CD4-positive, CD25-positive, alpha-beta regulatory T cell (primary cell): Measurements from ENCODE around the gene SMURF1. TPM values are rescaled to one million over a fixed set of nuclear protein-coding genes. Genes with fewer than 3 reads are reported as not detected.
A peak's percentile ranks its signal among the peaks of the same experiment; 100 is the strongest.
"Not testable (repeated sequence)": the region's sequence is repeated elsewhere in the genome, so short reads cannot be mapped to it uniquely, and the experiment has no call there.

ENCODE experiments used
- ATAC-seq, 2 donors: fragments of 150-1000 bp; cut with Tn5 transposase; one replicate each; pipeline ENCODE4 v1.10.0; 2021; ENCODE audit warnings: low read depth in 2 of 2, moderate number of reproducible peaks in 2 of 2, moderate library complexity in 1 of 2
- DNase-seq, 3 donors: peaks; one replicate each; pipeline versions ENCODE4 v3.0.0 to v3.0.0-alpha.2; 2012 to 2022; ENCODE audit warnings: mixed read lengths in 1 of 3
- H3K27ac ChIP-seq: one replicate; pipeline ENCODE4 v1.7.0; 2013; ENCODE audit warnings: mild to moderate bottlenecking, low read length; ENCODE audit not compliant: insufficient read depth, poor library complexity, severe bottlenecking
- H3K27me3 ChIP-seq: one replicate; pipeline ENCODE4 v1.7.0; 2013; ENCODE audit warnings: low read length; ENCODE audit not compliant: control insufficient read depth, insufficient read depth
- H3K36me3 ChIP-seq: one replicate; pipeline ENCODE4 v1.7.0; 2013; ENCODE audit warnings: mild to moderate bottlenecking, low read length, moderate library complexity; ENCODE audit not compliant: control insufficient read depth, insufficient read depth
- H3K4me1 ChIP-seq: 2 replicates; pipeline ENCODE4 v1.7.0; 2013; ENCODE audit warnings: mild to moderate bottlenecking, low read length; ENCODE audit not compliant: insufficient read depth, control insufficient read depth, poor library complexity, severe bottlenecking
- H3K4me3 ChIP-seq: one replicate; pipeline ENCODE4 v1.7.0; 2013; ENCODE audit warnings: low read depth, mild to moderate bottlenecking, low read length, moderate library complexity
- H3K9me3 ChIP-seq, 2 experiments: 1 replicate in 1 of 2; 2 replicates in 1 of 2; pipeline ENCODE4 v1.7.0; 2013; ENCODE audit warnings: low read length in 2 of 2, mild to moderate bottlenecking in 1 of 2, moderate library complexity in 1 of 2; ENCODE audit not compliant: control insufficient read depth in 2 of 2
- H3K27ac Mint-ChIP-seq, 3 donors: one replicate each; pipeline ENCODE4 v1.8.0; 2020 to 2022; ENCODE audit warnings: mild to moderate bottlenecking in 3 of 3, mixed read lengths in 3 of 3, moderate library complexity in 2 of 3
- H3K27me3 Mint-ChIP-seq: one replicate; pipeline ENCODE4 v1.8.0; 2022; ENCODE audit warnings: mild to moderate bottlenecking, mixed read lengths
- H3K36me3 Mint-ChIP-seq: one replicate; pipeline ENCODE4 v1.8.0; 2020; ENCODE audit warnings: mixed read lengths
- H3K4me1 Mint-ChIP-seq, 4 donors: one replicate each; pipeline ENCODE4 v1.8.0; 2020 to 2022; ENCODE audit warnings: mixed read lengths in 4 of 4, mild to moderate bottlenecking in 1 of 4
- H3K4me3 Mint-ChIP-seq, 4 donors: one replicate each; pipeline ENCODE4 v1.8.0; 2020 to 2022; ENCODE audit warnings: mild to moderate bottlenecking in 4 of 4, mixed read lengths in 4 of 4, moderate library complexity in 3 of 4
- H3K9me3 Mint-ChIP-seq, 7 donors: one replicate each; pipeline ENCODE4 v1.8.0; 2020 to 2022; ENCODE audit warnings: mixed read lengths in 7 of 7, mild to moderate bottlenecking in 3 of 7, moderate library complexity in 2 of 7
- polyA plus RNA-seq, 4 donors: library from polyadenylated mRNA; unstranded; fragments of 300-500 nt; fragmentation: Illumina TruSeq; gene quantifications; one replicate each; pipeline ENCODE4 v1.2.3, GENCODE V29; 2021
- total RNA-seq: library from RNA; stranded (reverse); gene quantifications from one replicate; pipeline ENCODE4 v1.2.3, GENCODE V29; 2022

SMURF1 gene
- total and polyA plus RNA-seq, 5 donors from 2014 or later: 1.3 to 35.3 (median 1.7) TPM

GRCh38 chr7:99061001-99061776, 82.7 kb downstream of the SMURF1 start:
- peak overlapping the region in 2 of 3 donors; percentile 23 to 50 for H3K27ac Mint-ChIP-seq
- Histone ChIP-seq H3K4me3 (no peak overlapping the region), H3K4me1 (no peaks in the 10 kb centered on the region), H3K36me3 (peaks cover 16% of the 10 kb centered on the region), H3K27me3 (no peaks in the 10 kb centered on the region), H3K9me3 (no peaks in the 10 kb centered on the region), H3K27ac (no peak overlapping the region)
- no peak overlapping the region for H3K4me3 Mint-ChIP-seq
- H3K27me3 Mint-ChIP-seq: no peaks in the 10 kb centered on the region
- DNase-seq (no peak), ATAC-seq (no peak)
- H3K4me1 Mint-ChIP-seq: peaks cover 9 to 28% (median 21%) of the 10 kb centered on the region in 4 donors
- H3K9me3 Mint-ChIP-seq: no peaks in the 10 kb centered on the region
- peaks cover 19% of the 10 kb centered on the region for H3K36me3 Mint-ChIP-seq

DNA sequence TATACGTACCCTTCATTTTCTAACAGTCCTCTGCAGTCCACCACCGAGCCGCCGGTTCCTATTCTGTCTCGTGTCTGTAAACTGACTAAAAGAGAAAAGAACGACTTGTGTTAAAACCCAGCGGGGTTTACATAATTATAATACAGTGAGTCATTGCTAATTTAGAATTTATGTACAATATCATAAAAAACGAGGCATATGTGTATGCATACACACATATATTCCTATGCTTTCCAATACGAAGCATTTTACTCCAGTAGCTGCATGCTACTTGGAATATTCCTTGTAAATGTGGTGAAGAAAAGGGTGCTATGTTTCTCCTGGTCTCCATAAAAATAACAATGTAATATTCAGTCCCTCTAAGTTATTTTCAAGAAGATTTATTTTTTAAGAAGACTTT, 89.1 kb downstream of the SMURF1 start:
- H3K27ac Mint-ChIP-seq: no peak overlapping the region
- peaks cover 39% of the 10 kb centered on the region for H3K36me3 Mint-ChIP-seq
- peaks cover 65% of the 10 kb centered on the region for H3K36me3 ChIP-seq
- H3K4me1 Mint-ChIP-seq: no peaks in the 10 kb centered on the region
- no peaks in the 10 kb centered on the region for H3K27me3 ChIP-seq
- DNase-seq: no peak
- no peaks in the 10 kb centered on the region for H3K9me3 ChIP-seq
- no peak overlapping the region for H3K4me3 Mint-ChIP-seq
- ATAC-seq: no peak
- no peaks in the 10 kb centered on the region for H3K4me1 ChIP-seq
- no peak overlapping the region for H3K27ac ChIP-seq
- H3K27me3 Mint-ChIP-seq: no peaks in the 10 kb centered on the region
- H3K9me3 Mint-ChIP-seq: no peaks in the 10 kb centered on the region
- H3K4me3 ChIP-seq: no peak overlapping the region

DNA sequence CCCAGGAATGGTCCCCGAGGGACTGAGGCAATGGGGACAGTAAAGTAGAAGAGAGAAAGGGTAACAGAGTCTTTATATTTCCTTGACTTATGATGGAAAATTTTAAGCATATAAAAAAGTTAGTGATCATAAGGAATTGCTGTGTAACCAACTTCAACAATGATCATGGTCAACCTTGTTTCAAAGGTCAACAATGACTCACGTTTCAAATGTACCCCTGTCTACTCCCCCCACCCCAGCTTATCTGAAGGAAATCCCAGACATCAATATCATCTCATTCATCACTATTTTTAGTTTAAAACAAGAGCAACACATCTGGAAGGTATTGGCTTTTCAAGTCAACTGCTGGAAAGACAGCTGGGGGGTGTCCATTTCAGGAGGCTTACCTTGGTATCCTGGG, 92.9 kb downstream of the SMURF1 start:
- ATAC-seq (no peak), DNase-seq (no peak)
- H3K4me3 ChIP-seq: no peak overlapping the region
- no peaks in the 10 kb centered on the region for H3K9me3 ChIP-seq
- peaks cover 80% of the 10 kb centered on the region for H3K36me3 ChIP-seq
- no peak overlapping the region for H3K27ac ChIP-seq
- Mint-ChIP-seq H3K9me3 (no peaks in the 10 kb centered on the region), H3K27ac (peak overlapping the region in 1 of 3 donors; percentile 1), H3K4me3 (no peak overlapping the region), H3K4me1 (no peaks in the 10 kb centered on the region), H3K27me3 (no peaks in the 10 kb centered on the region), H3K36me3 (peaks cover 48% of the 10 kb centered on the region)
- no peaks in the 10 kb centered on the region for H3K27me3 ChIP-seq
- no peaks in the 10 kb centered on the region for H3K4me1 ChIP-seq

DNA sequence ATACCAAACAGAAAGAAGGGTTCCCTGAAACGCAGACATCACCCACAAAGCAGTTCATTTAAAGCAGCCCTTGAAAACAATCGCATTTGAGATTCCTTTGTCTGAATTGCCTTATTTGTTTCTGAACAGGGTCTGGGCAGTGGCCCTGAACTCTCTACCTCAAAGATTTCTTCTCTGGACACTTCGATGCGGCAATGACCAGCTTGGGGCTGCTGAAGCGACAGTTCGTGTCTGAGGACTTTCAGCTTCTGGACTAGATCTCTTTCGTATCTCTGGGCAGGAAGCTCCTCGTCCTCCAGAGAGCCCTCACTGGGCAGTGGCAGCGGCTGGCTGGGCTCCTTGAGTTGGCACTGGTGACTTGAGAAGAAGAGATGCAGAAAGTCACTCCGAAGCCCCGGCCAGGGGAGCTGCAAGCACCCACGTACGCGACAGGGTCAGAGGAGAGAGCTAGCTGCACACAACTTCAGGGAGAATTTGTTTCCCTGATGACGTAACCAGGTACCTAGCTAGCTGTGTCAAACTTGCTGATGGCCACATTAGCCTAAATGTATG, 96.3 kb downstream of the SMURF1 start:
- H3K9me3 ChIP-seq: no peaks in the 10 kb centered on the region
- H3K4me3 ChIP-seq: no peak overlapping the region
- no peak for DNase-seq
- H3K27ac ChIP-seq: no peak overlapping the region
- Mint-ChIP-seq H3K27me3 (no peaks in the 10 kb centered on the region), H3K4me1 (peaks cover 0 to 6% (median 0%) of the 10 kb centered on the region in 4 donors), H3K36me3 (peaks cover 63% of the 10 kb centered on the region), H3K4me3 (no peak overlapping the region), H3K27ac (no peak overlapping the region), H3K9me3 (no peaks in the 10 kb centered on the region)
- peaks cover 90% of the 10 kb centered on the region for H3K36me3 ChIP-seq
- H3K4me1 ChIP-seq: no peaks in the 10 kb centered on the region
- H3K27me3 ChIP-seq: no peaks in the 10 kb centered on the region
- no peak for ATAC-seq

DNA sequence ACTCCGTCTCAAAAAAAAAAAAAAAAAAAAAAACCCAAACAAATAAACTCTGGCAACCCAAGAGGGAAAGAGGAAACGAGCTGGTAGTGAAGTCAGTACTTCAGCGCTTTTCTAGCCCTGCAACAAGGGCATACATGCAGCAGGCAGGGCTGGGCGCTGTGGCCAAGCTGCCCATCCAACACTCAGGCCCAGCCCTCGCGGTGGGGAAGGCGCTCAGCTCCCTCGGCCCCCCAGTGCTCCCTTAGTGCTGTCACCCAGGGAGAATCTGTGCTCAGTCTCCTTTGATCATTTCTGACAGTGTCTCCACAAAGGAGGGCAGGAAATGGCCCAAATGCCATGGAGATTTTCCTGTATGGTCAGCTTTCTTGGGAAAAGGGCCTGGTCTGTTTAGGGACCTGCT, 97.2 kb downstream of the SMURF1 start:
- H3K4me3 ChIP-seq: no peak overlapping the region
- H3K4me1 Mint-ChIP-seq: peaks cover 0 to 6% (median 0%) of the 10 kb centered on the region in 4 donors
- no peaks in the 10 kb centered on the region for H3K4me1 ChIP-seq
- ATAC-seq (no peak), DNase-seq (no peak)
- no peak overlapping the region for H3K27ac Mint-ChIP-seq
- H3K9me3 Mint-ChIP-seq: no peaks in the 10 kb centered on the region
- H3K4me3 Mint-ChIP-seq: no peak overlapping the region
- H3K27me3 Mint-ChIP-seq: no peaks in the 10 kb centered on the region
- peaks cover 89% of the 10 kb centered on the region for H3K36me3 ChIP-seq
- no peaks in the 10 kb centered on the region for H3K27me3 ChIP-seq
- no peak overlapping the region for H3K27ac ChIP-seq
- H3K9me3 ChIP-seq: no peaks in the 10 kb centered on the region
- peaks cover 61% of the 10 kb centered on the region for H3K36me3 Mint-ChIP-seq

DNA sequence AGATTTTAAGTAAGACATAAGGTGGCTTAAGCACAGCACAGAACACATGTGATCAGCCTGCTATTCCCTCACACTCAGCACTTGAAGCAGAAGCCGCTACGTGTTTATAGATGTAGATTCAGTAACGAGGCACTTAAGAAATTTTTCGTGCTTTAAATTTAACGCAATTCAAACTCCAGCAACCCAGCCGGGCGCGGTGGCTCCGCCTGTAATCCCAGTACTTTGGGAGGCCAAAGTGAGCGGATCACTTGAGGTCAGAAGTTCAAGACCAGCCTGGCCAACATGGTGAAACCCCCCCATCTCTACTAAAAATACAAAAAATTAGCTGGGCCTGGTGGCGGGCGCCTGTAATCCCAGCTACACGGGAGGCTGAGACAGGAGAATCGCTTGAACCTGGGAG, 97.6 kb downstream of the SMURF1 start:
- H3K9me3 Mint-ChIP-seq, ATAC-seq, H3K4me3 Mint-ChIP-seq, H3K27me3 Mint-ChIP-seq, H3K27me3 ChIP-seq, H3K4me3 ChIP-seq, H3K27ac Mint-ChIP-seq, H3K9me3 ChIP-seq, DNase-seq, H3K4me1 ChIP-seq, H3K4me1 Mint-ChIP-seq, H3K27ac ChIP-seq: not testable (repeated sequence)
- peaks cover 89% of the 10 kb centered on the region for H3K36me3 ChIP-seq
- H3K36me3 Mint-ChIP-seq: peaks cover 57% of the 10 kb centered on the region

DNA sequence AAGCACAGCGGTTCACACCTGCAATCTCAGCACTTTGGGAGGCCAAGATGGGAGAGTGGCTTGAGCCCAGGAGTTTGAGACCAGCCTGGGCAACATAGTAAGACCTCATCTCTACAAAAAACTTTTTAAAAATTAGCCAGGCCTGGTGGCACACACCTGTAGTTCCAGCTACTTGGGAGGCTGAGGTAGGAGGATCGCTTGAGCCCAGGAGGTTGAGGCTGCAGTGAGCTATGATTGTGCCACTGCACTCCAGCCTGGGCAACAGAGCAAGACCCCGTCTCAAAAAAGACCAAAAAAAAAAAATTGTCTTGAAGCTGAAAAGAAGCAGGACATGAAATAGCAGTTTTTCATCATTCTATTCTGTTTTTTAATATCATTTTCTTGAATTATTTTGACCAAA, 99.0 kb downstream of the SMURF1 start:
- H3K36me3 Mint-ChIP-seq: peaks cover 61% of the 10 kb centered on the region
- H3K9me3 Mint-ChIP-seq, H3K4me3 ChIP-seq, H3K4me1 Mint-ChIP-seq, DNase-seq, H3K27ac ChIP-seq, H3K4me3 Mint-ChIP-seq, ATAC-seq, H3K27me3 ChIP-seq, H3K27me3 Mint-ChIP-seq, H3K9me3 ChIP-seq, H3K4me1 ChIP-seq: not testable (repeated sequence)
- H3K36me3 ChIP-seq: peaks cover 88% of the 10 kb centered on the region
- peak overlapping the region in 1 of 3 donors; percentile 0 for H3K27ac Mint-ChIP-seq

DNA sequence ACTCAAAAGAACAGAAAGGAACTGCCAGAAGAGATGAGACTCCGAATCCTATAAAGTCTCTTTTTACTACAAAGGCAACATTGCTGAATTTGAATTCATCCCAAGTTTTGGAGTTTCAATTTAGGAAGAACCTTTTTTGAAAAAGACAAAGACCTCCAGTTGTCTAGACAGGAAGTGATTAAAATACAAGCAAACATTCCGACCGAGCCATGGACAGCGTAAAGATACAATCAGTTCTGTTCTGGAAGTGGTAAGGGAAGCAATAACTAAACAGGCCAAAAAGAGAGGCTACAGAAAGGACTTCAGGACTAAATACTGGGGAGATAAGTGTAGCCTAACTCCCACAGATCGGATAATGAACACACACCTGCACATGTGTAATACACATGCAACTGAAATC, 101.0 kb downstream of the SMURF1 start:
- Mint-ChIP-seq H3K27ac (peak overlapping the region in 1 of 3 donors; percentile 7), H3K36me3 (peaks cover 63% of the 10 kb centered on the region), H3K9me3 (no peaks in the 10 kb centered on the region), H3K4me1 (peaks cover 3 to 10% (median 6%) of the 10 kb centered on the region in 4 donors), H3K27me3 (no peaks in the 10 kb centered on the region), H3K4me3 (no peak overlapping the region)
- H3K4me1 ChIP-seq: no peaks in the 10 kb centered on the region
- peaks cover 87% of the 10 kb centered on the region for H3K36me3 ChIP-seq
- no peak overlapping the region for H3K27ac ChIP-seq
- DNase-seq (no peak), ATAC-seq (no peak)
- H3K4me3 ChIP-seq: no peak overlapping the region
- H3K9me3 ChIP-seq: no peaks in the 10 kb centered on the region
- H3K27me3 ChIP-seq: no peaks in the 10 kb centered on the region
